PFSK-1 (cell line): Measurements from ENCODE around the gene NFIX.

Source experiments
- FOXP2 ChIP-seq: optimal IDR thresholded peaks from 2 replicates; pipeline ENCODE3; 2011; ENCODE audit warnings: borderline replicate concordance, control low read depth, inconsistent platforms; ENCODE audit not compliant: insufficient read depth; ENCODE audit errors: extremely low read length, extremely low read depth
- POLR2AphosphoS5 ChIP-seq: IDR thresholded peaks from 2 replicates; pipeline ENCODE4 v1.6.1; 2012; ENCODE audit warnings: low read depth, mild to moderate bottlenecking, control low read depth, low read length, moderate library complexity
- REST ChIP-seq, 2 experiments: IDR thresholded peaks; 2 replicates each; pipeline versions ENCODE4 v1.6.1 to v1.8.0; 2011 to 2012; ENCODE audit warnings: low read depth in 2 of 2, low read length in 2 of 2, control low read depth in 1 of 2, inconsistent platforms in 1 of 2, mild to moderate bottlenecking in 1 of 2, moderate library complexity in 1 of 2; ENCODE audit not compliant: insufficient read depth in 1 of 2
- SIN3A ChIP-seq: IDR thresholded peaks from 2 replicates; pipeline ENCODE4 v1.6.1; 2012; ENCODE audit warnings: mild to moderate bottlenecking, low read length, moderate library complexity, borderline replicate concordance; ENCODE audit not compliant: insufficient read depth
- TAF1 ChIP-seq: IDR thresholded peaks from 2 replicates; pipeline ENCODE4 v1.6.1; 2012; ENCODE audit warnings: low read length, control low read depth, borderline replicate concordance; ENCODE audit not compliant: insufficient read depth

The NFIX gene

GRCh38 chr19:13074378-13074777, 79.1 kb downstream of the NFIX start:
- TF ChIP-seq POLR2AphosphoS5 (no peak), FOXP2 (no peak), TAF1 (no peak), REST (IDR thresholded peaks at IDR 0.05; ENCODE audit: insufficient read depth in 1 of 2, low read depth in 2 of 2, low read length in 2 of 2) (no peak), SIN3A (no peak)

GRCh38 chr19:13076320-13076719, 81.0 kb downstream of the NFIX start:
- TF ChIP-seq SIN3A (no peak), REST (IDR thresholded peaks at IDR 0.05; ENCODE audit: insufficient read depth in 1 of 2, low read depth in 2 of 2, low read length in 2 of 2) (no peak), POLR2AphosphoS5 (no peak), FOXP2 (no peak), TAF1 (no peak)

- TF ChIP-seq REST (IDR thresholded peaks at IDR 0.05; ENCODE audit: insufficient read depth in 1 of 2, low read depth in 2 of 2, low read length in 2 of 2) = no peak
- TF ChIP-seq SIN3A = no peak
- no peak for TF ChIP-seq POLR2AphosphoS5
- TF ChIP-seq TAF1 = no peak
- no peak for TF ChIP-seq FOXP2
These were observed 81.5 kb downstream of the NFIX start for GRCh38 chr19:13076787-13077186.

GRCh38 chr19:13077240-13077639, 82.0 kb downstream of the NFIX start:
- no peak for TF ChIP-seq FOXP2
- no peak for TF ChIP-seq TAF1
- no peak for TF ChIP-seq REST (IDR thresholded peaks at IDR 0.05; ENCODE audit: insufficient read depth in 1 of 2, low read depth in 2 of 2, low read length in 2 of 2)
- TF ChIP-seq SIN3A = no peak
- no peak for TF ChIP-seq POLR2AphosphoS5

GRCh38 chr19:13078381-13078780, 83.1 kb downstream of the NFIX start:
- TF ChIP-seq SIN3A = no peak
